Activated B cell treated with CpG ODN at 0.5 μM for 24 hours (primary cell): ENCODE results near the gene SEC14L5. TPM values are rescaled to one million over a fixed set of nuclear protein-coding genes. Genes with fewer than 3 reads are reported as not detected.
"Not testable (repeated sequence)": the region's sequence is repeated elsewhere in the genome, so short reads cannot be mapped to it uniquely, and the experiment has no call there.

Source experiments
- ATAC-seq: fragments of 200-7000 bp; cut with Tn5 transposase; one replicate; pipeline ENCODE4 v1.10.0; 2021; ENCODE audit warnings: low read depth, mild to moderate bottlenecking, moderate library complexity
- CTCF ChIA-PET: fragments of 350-600 bp; sonication (Branson Sonifier 250); formaldehyde crosslinking; loops from one replicate; lab custom pipeline; 2021; ENCODE audit warnings: antibody characterized with exemption; lab: Charles Lee
- POLR2A ChIA-PET: fragments of 350-600 bp; sonication (Branson Sonifier 250); formaldehyde crosslinking; loops from one replicate; lab custom pipeline; 2021; ENCODE audit warnings: antibody characterized with exemption; lab: Charles Lee
- DNase-seq: peaks from one replicate; pipeline ENCODE4 v3.0.0; 2022
- H3K27ac Mint-ChIP-seq: one replicate; pipeline ENCODE4 v1.8.0; 2020; ENCODE audit warnings: mixed read lengths
- H3K27me3 Mint-ChIP-seq: one replicate; pipeline ENCODE4 v1.8.0; 2021; ENCODE audit warnings: mixed read lengths
- H3K36me3 Mint-ChIP-seq: one replicate; pipeline ENCODE4 v1.8.0; 2021; ENCODE audit warnings: low read depth, mixed read lengths
- H3K4me1 Mint-ChIP-seq: one replicate; pipeline ENCODE4 v1.8.0; 2021; ENCODE audit warnings: mixed read lengths
- H3K4me3 Mint-ChIP-seq: one replicate; pipeline ENCODE4 v1.8.0; 2020; ENCODE audit warnings: mild to moderate bottlenecking, mixed read lengths
- H3K9me3 Mint-ChIP-seq: one replicate; pipeline ENCODE4 v1.8.0; 2020; ENCODE audit warnings: mixed read lengths
- intact Hi-C: fragments of 100-400 bp; cut with micrococcal nuclease; formaldehyde crosslinking; loops from one replicate; pipeline ENCODE4 v1.15.1; 2024
- total RNA-seq: library from RNA; stranded (reverse); gene quantifications from 2 replicates; pipeline ENCODE4 v1.2.3, GENCODE V29; 2022
- TF ChIP-seq, protein P1 (sequence below): fragments of 200-600 bp; IDR thresholded peaks from one replicate; pipeline ENCODE4 v1.8.0; 2022; ENCODE audit warnings: antibody characterized with exemption, mild to moderate bottlenecking

The SEC14L5 gene
- total RNA-seq, 1 donor from 2014 or later, result not detected

DNA sequence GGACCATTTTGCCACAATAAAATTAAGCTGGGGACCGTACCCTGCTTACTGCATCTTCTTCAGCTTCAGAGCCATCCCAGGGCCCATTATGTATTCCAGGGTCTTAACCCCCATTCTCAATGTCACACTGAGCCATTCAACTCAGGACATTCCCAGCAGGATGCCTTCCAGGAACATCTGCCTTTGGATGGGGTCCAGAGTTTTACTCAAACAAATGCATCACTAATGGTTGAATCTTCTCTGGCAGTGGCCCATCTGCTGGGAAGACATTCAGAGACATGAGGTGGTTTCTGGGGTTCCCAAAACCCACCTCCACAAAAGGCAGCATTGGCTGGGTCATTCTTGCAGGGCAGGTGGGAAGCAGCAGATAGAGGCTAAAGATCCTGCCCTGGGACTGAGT is 3.4 kb upstream of the SEC14L5 start:
- Mint-ChIP-seq H3K4me3 (no peak overlapping the region), H3K9me3 (no peaks in the 10 kb centered on the region), H3K27ac (no peak overlapping the region), H3K27me3 (peaks cover 40% of the 10 kb centered on the region), H3K4me1 (peaks cover 13% of the 10 kb centered on the region), H3K36me3 (no peaks in the 10 kb centered on the region)
- ATAC-seq (no peak), DNase-seq (no peak)
- intact Hi-C loops, result loop anchor here (5.0 kb wide), 3 partner anchors 138 to 647 kb away; partner anchors contain the start of gene CORO7
- ChIA-PET POLR2A (no interaction called here), CTCF (interaction anchor here (0.8 kb wide), 1 partner anchor 595 kb away, joined by 3 read pairs; no protein-coding TSS in a partner anchor)
- TF ChIP-seq, protein P1, sequence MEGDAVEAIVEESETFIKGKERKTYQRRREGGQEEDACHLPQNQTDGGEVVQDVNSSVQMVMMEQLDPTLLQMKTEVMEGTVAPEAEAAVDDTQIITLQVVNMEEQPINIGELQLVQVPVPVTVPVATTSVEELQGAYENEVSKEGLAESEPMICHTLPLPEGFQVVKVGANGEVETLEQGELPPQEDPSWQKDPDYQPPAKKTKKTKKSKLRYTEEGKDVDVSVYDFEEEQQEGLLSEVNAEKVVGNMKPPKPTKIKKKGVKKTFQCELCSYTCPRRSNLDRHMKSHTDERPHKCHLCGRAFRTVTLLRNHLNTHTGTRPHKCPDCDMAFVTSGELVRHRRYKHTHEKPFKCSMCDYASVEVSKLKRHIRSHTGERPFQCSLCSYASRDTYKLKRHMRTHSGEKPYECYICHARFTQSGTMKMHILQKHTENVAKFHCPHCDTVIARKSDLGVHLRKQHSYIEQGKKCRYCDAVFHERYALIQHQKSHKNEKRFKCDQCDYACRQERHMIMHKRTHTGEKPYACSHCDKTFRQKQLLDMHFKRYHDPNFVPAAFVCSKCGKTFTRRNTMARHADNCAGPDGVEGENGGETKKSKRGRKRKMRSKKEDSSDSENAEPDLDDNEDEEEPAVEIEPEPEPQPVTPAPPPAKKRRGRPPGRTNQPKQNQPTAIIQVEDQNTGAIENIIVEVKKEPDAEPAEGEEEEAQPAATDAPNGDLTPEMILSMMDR, result no peak

DNA sequence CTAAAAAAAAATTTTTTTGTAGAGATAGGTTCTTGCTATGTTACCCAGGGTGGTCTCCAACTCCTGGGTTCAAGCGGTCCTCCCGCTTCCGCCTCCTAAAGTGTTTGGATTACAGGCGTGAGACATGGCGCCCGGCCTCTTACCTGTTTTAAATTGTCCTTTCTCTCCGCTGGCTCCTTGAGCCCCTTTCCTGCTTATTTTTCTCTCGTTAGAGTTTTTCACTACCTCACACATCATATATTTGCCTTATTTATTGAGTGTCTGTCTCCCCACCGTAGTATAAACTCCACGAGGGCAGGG is 760 bp upstream of the SEC14L5 start:
- intact Hi-C loops, result loop anchor here (2.0 to 5.0 kb wide), 6 partner anchors 111 to 650 kb away; partner anchors contain the start of genes CORO7, GLYR1, MGRN1 and UBN1
- Mint-ChIP-seq H3K27me3 (peaks cover 52% of the 10 kb centered on the region), H3K27ac (no peak overlapping the region), H3K4me1 (peaks cover 13% of the 10 kb centered on the region), H3K36me3 (no peaks in the 10 kb centered on the region), H3K9me3 (no peaks in the 10 kb centered on the region), H3K4me3 (peak overlapping the region; percentile 75)
- ATAC-seq (no peak), DNase-seq (no peak)
- ChIA-PET CTCF (no interaction called here), POLR2A (no interaction called here)
- TF ChIP-seq, protein P1, result no peak

DNA sequence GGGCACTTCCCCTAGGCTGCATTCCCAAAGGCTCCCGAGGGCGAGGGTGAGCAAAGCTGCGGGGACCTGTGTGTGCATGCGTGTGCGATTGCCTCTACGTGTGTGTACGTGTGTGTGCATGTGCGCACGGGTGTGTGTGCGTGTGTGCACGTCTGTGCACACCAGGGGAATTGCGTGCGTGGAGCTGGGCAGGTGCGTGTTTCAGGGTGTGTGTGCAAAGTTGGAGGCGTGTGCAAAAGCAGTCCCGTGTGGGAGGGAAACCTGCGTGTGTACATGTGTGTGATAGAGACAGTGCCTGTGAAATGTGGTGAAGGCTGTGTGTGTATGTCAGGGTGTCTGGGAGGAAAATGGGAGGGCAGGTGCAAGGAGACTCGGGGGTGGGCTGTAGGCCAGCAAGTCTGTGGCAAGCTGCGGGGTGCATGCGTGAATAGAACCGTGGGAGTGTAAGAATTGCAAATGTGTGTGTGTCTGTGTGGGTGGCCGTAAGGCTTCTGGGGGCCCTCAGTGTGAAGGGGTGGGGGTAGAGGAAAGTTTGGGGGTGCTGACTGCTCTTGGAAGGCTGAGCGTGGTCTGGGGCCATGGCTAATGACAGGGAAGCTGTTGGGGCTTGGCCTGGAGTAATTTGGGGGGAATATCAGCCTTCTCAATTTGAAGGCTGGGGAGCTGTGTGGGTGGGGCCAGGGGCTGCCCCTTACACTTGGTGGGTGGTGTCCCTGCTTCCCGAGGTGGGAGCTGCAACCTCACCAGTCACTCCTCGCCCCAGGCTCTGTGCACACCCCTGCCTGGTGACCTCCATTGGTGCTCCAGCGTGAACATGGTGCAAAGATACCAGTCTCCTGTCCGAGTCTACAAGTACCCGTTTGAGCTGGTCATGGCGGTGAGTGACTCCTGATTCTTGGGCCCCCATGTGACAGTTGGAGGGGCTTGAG is 644 bp downstream of the SEC14L5 start:
- CTCF ChIA-PET, result interaction anchor here (1.2 kb wide), 1 partner anchor 17 kb away, joined by 3 read pairs; no protein-coding TSS in a partner anchor
- no peaks in the 10 kb centered on the region for H3K36me3 Mint-ChIP-seq
- intact Hi-C loops, result loop anchor here (1.0 to 5.0 kb wide), 5 partner anchors 18 to 651 kb away; partner anchors contain the start of genes CORO7 and NAGPA
- ATAC-seq (no peak), DNase-seq (no peak)
- H3K4me1 Mint-ChIP-seq, result peaks cover 13% of the 10 kb centered on the region
- H3K4me3 Mint-ChIP-seq, result no peak overlapping the region
- TF ChIP-seq, protein P1, result no peak
- POLR2A ChIA-PET, result interaction anchor here (0.6 kb wide), 1 partner anchor 120 kb away, joined by 3 read pairs; no protein-coding TSS in a partner anchor
- H3K27me3 Mint-ChIP-seq, result peaks cover 50% of the 10 kb centered on the region
- no peaks in the 10 kb centered on the region for H3K9me3 Mint-ChIP-seq
- H3K27ac Mint-ChIP-seq, result no peak overlapping the region

DNA sequence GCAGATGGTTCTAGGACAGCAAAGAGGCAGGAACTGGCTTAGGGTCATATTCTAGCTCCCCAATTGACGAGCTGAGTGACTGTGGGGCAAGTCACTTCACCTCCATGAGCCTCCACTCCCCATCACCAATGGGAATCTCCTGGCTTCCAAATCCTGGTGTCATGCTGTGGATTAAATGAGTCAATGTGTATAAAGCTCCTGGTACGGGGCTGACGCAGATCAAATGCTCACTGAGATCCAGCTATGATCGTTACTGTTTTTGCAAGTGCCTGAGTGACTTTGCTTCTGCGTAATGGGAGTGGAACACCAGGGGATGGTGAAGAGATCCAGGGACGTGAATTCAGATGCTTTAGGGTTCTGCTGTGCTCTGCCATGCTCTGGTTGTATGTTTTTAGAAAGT is 2.4 kb downstream of the SEC14L5 start:
- ChIA-PET CTCF (no interaction called here), POLR2A (no interaction called here)
- Mint-ChIP-seq H3K27me3 (peaks cover 41% of the 10 kb centered on the region), H3K27ac (no peak overlapping the region), H3K9me3 (no peaks in the 10 kb centered on the region), H3K36me3 (no peaks in the 10 kb centered on the region), H3K4me1 (peaks cover 13% of the 10 kb centered on the region), H3K4me3 (no peak overlapping the region)
- DNase-seq (no peak), ATAC-seq (no peak)
- TF ChIP-seq, protein P1, result no peak
- intact Hi-C loops, result no loop called here

DNA sequence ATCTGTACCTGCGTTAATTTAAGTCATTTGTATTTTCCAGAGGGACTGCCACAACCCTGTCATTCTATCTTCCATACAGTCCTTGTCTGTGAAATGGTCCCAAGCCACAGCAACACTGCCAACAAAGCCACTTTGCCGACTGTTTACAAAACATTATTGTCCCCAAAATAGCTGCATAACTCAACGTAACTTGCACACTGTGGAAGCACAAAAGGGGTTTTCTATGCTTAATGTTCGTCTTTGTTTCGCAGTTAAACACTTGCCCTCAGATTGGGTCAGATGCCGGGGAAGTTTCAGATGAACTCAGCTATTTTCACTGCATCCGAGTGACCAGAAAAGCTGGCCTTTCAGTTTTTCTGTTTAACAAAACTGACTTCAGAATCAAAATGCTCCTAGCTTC is 4.6 kb downstream of the SEC14L5 start:
- TF ChIP-seq, protein P1, result no peak
- no peaks in the 10 kb centered on the region for H3K9me3 Mint-ChIP-seq
- no peak overlapping the region for H3K27ac Mint-ChIP-seq
- DNase-seq (no peak), ATAC-seq (no peak)
- ChIA-PET CTCF (no interaction called here), POLR2A (interaction anchor here (0.7 kb wide), 1 partner anchor 666 kb away, joined by 4 read pairs; no protein-coding TSS in a partner anchor)
- intact Hi-C loops, result no loop called here
- no peak overlapping the region for H3K4me3 Mint-ChIP-seq
- no peaks in the 10 kb centered on the region for H3K36me3 Mint-ChIP-seq
- peaks cover 30% of the 10 kb centered on the region for H3K27me3 Mint-ChIP-seq
- peaks cover 7% of the 10 kb centered on the region for H3K4me1 Mint-ChIP-seq

DNA sequence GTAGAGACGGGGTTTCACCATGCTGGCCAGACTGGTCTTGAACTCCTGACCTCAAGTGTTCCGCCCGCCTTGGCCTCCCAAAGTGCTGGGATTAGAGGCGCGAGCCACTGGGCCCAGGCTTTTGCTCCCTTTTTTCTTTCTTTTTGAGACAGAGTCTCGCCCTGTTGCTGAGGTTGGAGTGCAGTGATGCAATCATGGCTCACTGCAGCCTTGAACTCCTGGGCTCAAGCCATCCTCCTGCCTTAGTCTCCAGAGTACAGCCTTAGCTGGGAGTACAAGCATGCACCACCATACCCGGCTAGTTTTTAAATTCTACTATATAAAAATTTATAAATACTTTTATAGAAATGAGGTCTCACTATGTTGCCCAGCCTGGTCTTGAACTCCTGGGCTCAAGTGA is 5.4 kb downstream of the SEC14L5 start:
- CTCF ChIA-PET, H3K4me3 Mint-ChIP-seq, H3K36me3 Mint-ChIP-seq, POLR2A ChIA-PET, H3K9me3 Mint-ChIP-seq, DNase-seq, H3K4me1 Mint-ChIP-seq, H3K27ac Mint-ChIP-seq, ATAC-seq, intact Hi-C loops: not testable (repeated sequence)
- H3K27me3 Mint-ChIP-seq, result peaks cover 25% of the 10 kb centered on the region
